PC-3 (cell line): Measurements from ENCODE around the gene SLC16A12. TPM values are rescaled to one million over a fixed set of nuclear protein-coding genes. Genes with fewer than 3 reads are reported as not detected.
A peak's percentile ranks its signal among the peaks of the same experiment; 100 is the strongest.

Source experiments
- ATAC-seq: fragments of 200-7000 bp; cut with Tn5 transposase; 2 replicates; pipeline ENCODE4 v1.9.1; 2020; ENCODE audit warnings: mild to moderate bottlenecking, moderate library complexity
- BruUV-seq: library from RNA; stranded (reverse); fragments of 400-500 nt; replicated peaks from 2 replicates; lab custom pipeline; 2021; lab: Mats Ljungman, UMichigan
- CTCF ChIA-PET: fragments of 300-600 bp; sonication (Branson Sonifier 250); formaldehyde crosslinking; loops from one replicate; lab custom pipeline; 2022; ENCODE audit warnings: antibody characterized with exemption; lab: Charles Lee
- POLR2A ChIA-PET: fragments of 300-600 bp; sonication (Branson Sonifier 250); formaldehyde crosslinking; loops from one replicate; lab custom pipeline; 2022; ENCODE audit warnings: antibody characterized with exemption; ENCODE audit not compliant: unreplicated experiment; lab: Charles Lee
- DNase-seq: peaks from one replicate; pipeline ENCODE4 v3.0.0-alpha.2; 2015
- H2AFZ ChIP-seq: fragments of 300-600 bp; sonication (generic); 2 replicates; pipeline ENCODE4 v1.6.0; 2016; ENCODE audit warnings: antibody characterized with exemption, low read length
- H3F3A ChIP-seq: fragments of 300-600 bp; sonication (generic); one replicate; pipeline ENCODE4 v1.6.0; 2017; ENCODE audit warnings: antibody characterized with exemption, low read length, control low read depth, mild to moderate bottlenecking; ENCODE audit not compliant: unreplicated experiment
- H3K27ac ChIP-seq: fragments of 300-600 bp; sonication (generic); 2 replicates; pipeline ENCODE4 v1.5.1; 2016; ENCODE audit warnings: mild to moderate bottlenecking, low read length
- H3K27me3 ChIP-seq: fragments of 300-600 bp; sonication (generic); 2 replicates; pipeline ENCODE4 v1.6.1; 2016; ENCODE audit warnings: low read length, mixed read lengths
- H3K36me3 ChIP-seq: fragments of 300-600 bp; sonication (generic); 2 replicates; pipeline ENCODE4 v1.6.1; 2016; ENCODE audit warnings: low read depth, mixed run types, low read length, mixed read lengths
- H3K4me1 ChIP-seq: fragments of 300-600 bp; sonication (generic); 2 replicates; pipeline ENCODE4 v1.5.1; 2016; ENCODE audit warnings: low read length; ENCODE audit not compliant: insufficient read depth
- H3K4me2 ChIP-seq: fragments of 300-600 bp; sonication (generic); 2 replicates; pipeline ENCODE4 v1.6.0; 2016; ENCODE audit warnings: low read length
- H3K4me3 ChIP-seq: fragments of 300-600 bp; sonication (generic); 2 replicates; pipeline ENCODE4 v1.5.1; 2016; ENCODE audit warnings: mild to moderate bottlenecking, low read length, mixed read lengths
- H3K79me2 ChIP-seq: fragments of 300-600 bp; sonication (generic); 2 replicates; pipeline ENCODE4 v1.6.1; 2017; ENCODE audit warnings: low read length, mixed read lengths
- H3K9ac ChIP-seq: fragments of 300-600 bp; sonication (generic); 2 replicates; pipeline ENCODE4 v1.6.0; 2016; ENCODE audit warnings: mild to moderate bottlenecking, low read length
- H3K9me2 ChIP-seq: fragments of 300-600 bp; sonication (generic); replicated peaks from 2 replicates; pipeline ENCODE4 v1.6.1; 2016; ENCODE audit warnings: mixed run types, low read length, mixed read lengths
- H3K9me3 ChIP-seq: fragments of 300-600 bp; sonication (generic); 2 replicates; pipeline ENCODE4 v1.6.1; 2016; ENCODE audit warnings: low read length, mixed read lengths
- H4K20me1 ChIP-seq: fragments of 300-600 bp; sonication (generic); 2 replicates; pipeline ENCODE4 v1.6.1; 2016; ENCODE audit warnings: low read length, mixed read lengths
- CTCF ChIP-seq: fragments of 300-600 bp; sonication (generic); conservative IDR thresholded peaks from 2 replicates; pipeline ENCODE4 v1.5.1; 2017; ENCODE audit warnings: antibody characterized with exemption, low read depth, mild to moderate bottlenecking, low read length
- EZH2 ChIP-seq: fragments of 300-600 bp; sonication (generic); IDR thresholded peaks from one replicate; pipeline ENCODE4 v1.6.1; 2017; ENCODE audit warnings: antibody characterized with exemption, mild to moderate bottlenecking, low read length; ENCODE audit not compliant: unreplicated experiment
- EZH2phosphoT487 ChIP-seq: fragments of 300-600 bp; sonication (generic); IDR thresholded peaks from 2 replicates; pipeline ENCODE4 v1.6.1; 2018; ENCODE audit warnings: mild to moderate bottlenecking, antibody characterized with exemption, low read length, borderline replicate concordance
- intact Hi-C: fragments of 100-400 bp; cut with micrococcal nuclease; formaldehyde crosslinking; loops from 2 replicates; pipeline ENCODE4 v1.9.0; 2023
- total RNA-seq: library from RNA; depleted of rRNA; stranded (reverse); fragments of >200 nt; gene quantifications from 2 replicates; pipeline ENCODE4 v1.2.3, GENCODE V29; 2014

The SLC16A12 gene
- total RNA-seq, 1 experiment from 2014 or later, result not detected

- Histone ChIP-seq H3F3A (no peaks in the 10 kb centered on the region), H3K4me1 (peaks cover 26% of the 10 kb centered on the region), H3K4me2 (peak overlapping the region; percentile 66; the same call in 1 of the 2 replicates), H3K4me3 (no peak overlapping the region), H3K9me2 (no peaks in the 10 kb centered on the region), H3K9me3 (no peaks in the 10 kb centered on the region), H3K27ac (no peak overlapping the region), H2AFZ (0 out of 2 replicates have a peak overlapping the region, but pooled peaks have one; percentile 11), H3K27me3 (no peaks in the 10 kb centered on the region), H3K79me2 (no peaks in the 10 kb centered on the region), H3K9ac (no peak overlapping the region), H4K20me1 (no peaks in the 10 kb centered on the region), H3K36me3 (no peaks in the 10 kb centered on the region)
- CTCF ChIA-PET, result interaction anchor here (0.7 kb wide), 1 partner anchor 275 kb away, joined by 4 read pairs; no protein-coding TSS in a partner anchor
- no TSS peak for BruUV-seq
- TF ChIP-seq CTCF (peak; percentile 78), EZH2 (no peak), EZH2phosphoT487 (no peak)
- ATAC-seq (peak; percentile 70), DNase-seq (peak; percentile 74)
- POLR2A ChIA-PET, result no interaction called here
- intact Hi-C loops, result loop anchor here (1.0 to 5.0 kb wide), 5 partner anchors 40 to 276 kb away; partner anchors contain the start of gene KIF20B
These were observed 109.0 kb downstream of the SLC16A12 start for GRCh38 chr10:89426230-89426868.

GRCh38 chr10:89425000-89425399, 110.4 kb downstream of the SLC16A12 start:
- H3K9me3 ChIP-seq, result no peaks in the 10 kb centered on the region
- no peak overlapping the region for H3K4me3 ChIP-seq
- H3K27me3 ChIP-seq, result no peaks in the 10 kb centered on the region
- BruUV-seq, result no TSS peak
- intact Hi-C loops, result loop anchor here (5.0 kb wide), 1 partner anchor 277 kb away; the partner anchor contains the start of gene KIF20B
- DNase-seq (no peak), ATAC-seq (no peak)
- CTCF ChIA-PET, result no interaction called here
- peaks cover 5% of the 10 kb centered on the region; the same call in 1 of the 2 replicates for H3K79me2 ChIP-seq
- no peak overlapping the region for H3K9ac ChIP-seq
- no peak overlapping the region for H2AFZ ChIP-seq
- H3K36me3 ChIP-seq, result peaks cover 5% of the 10 kb centered on the region; the same call in 1 of the 2 replicates
- no peak overlapping the region for H3K27ac ChIP-seq
- H3K4me1 ChIP-seq, result peaks cover 39% of the 10 kb centered on the region
- H3K4me2 ChIP-seq, result no peak overlapping the region
- no peaks in the 10 kb centered on the region for H4K20me1 ChIP-seq
- no peaks in the 10 kb centered on the region for H3K9me2 ChIP-seq
- POLR2A ChIA-PET, result no interaction called here
- no peak for TF ChIP-seq EZH2phosphoT487
- no peak for TF ChIP-seq EZH2
- no peak for TF ChIP-seq CTCF
- peaks cover 4% of the 10 kb centered on the region for H3F3A ChIP-seq

GRCh38 chr10:89421018-89421476, 114.3 kb downstream of the SLC16A12 start:
- Histone ChIP-seq H4K20me1 (no peaks in the 10 kb centered on the region), H3K9ac (no peak overlapping the region), H3K36me3 (peaks cover 11% of the 10 kb centered on the region; the same call in 1 of the 2 replicates), H3K79me2 (peaks cover 42% of the 10 kb centered on the region), H3K4me1 (peaks cover 37% of the 10 kb centered on the region), H3K9me3 (no peaks in the 10 kb centered on the region), H3K27ac (no peak overlapping the region), H3K4me3 (no peak overlapping the region), H2AFZ (no peak overlapping the region), H3K9me2 (no peaks in the 10 kb centered on the region), H3K27me3 (no peaks in the 10 kb centered on the region), H3F3A (peaks cover 4% of the 10 kb centered on the region), H3K4me2 (peak overlapping the region; percentile 34; the same call in 1 of the 2 replicates)
- peak; percentile 68 for DNase-seq
- intact Hi-C loops, result no loop called here
- BruUV-seq, result no TSS peak
- TF ChIP-seq EZH2phosphoT487 (no peak), EZH2 (no peak), CTCF (no peak)
- ChIA-PET POLR2A (no interaction called here), CTCF (no interaction called here)
- no peak for ATAC-seq
